Measurements from ENCODE around the gene SPCS1.

SPCS1 gene

GRCh38 chr3:52743721-52744120 is 37.8 kb downstream of the SPCS1 start:
- ChIA-PET POLR2A (no interaction called here), CTCF (interaction anchor here (1.0 kb wide), 1 partner anchor 77 kb away, joined by 4 read pairs; no protein-coding TSS in a partner anchor)

More at GRCh38 chr3:52743721-52744120, 37.8 kb downstream of the SPCS1 start:
- H3K4me1 ChIP-seq (ENCODE audit: control insufficient read depth, insufficient read depth, low read length) = no peaks in the 10 kb centered on the region
- H3K36me3 ChIP-seq (ENCODE audit: control insufficient read depth in 2 of 2, insufficient read depth in 1 of 2, low read length in 2 of 2) = peaks cover 57 to 88% of the 10 kb centered on the region in 2 experiments
- TF ChIP-seq ZNF416 (tag by site-specific recombination; IDR thresholded peaks at IDR 0.05) (no peak), ZNF239 (tag by site-specific recombination; IDR thresholded peaks at IDR 0.05) (no peak), ZNF354C (tag by site-specific recombination; IDR thresholded peaks at IDR 0.05; ENCODE audit: borderline replicate concordance, low read depth) (no peak), GLI4 (tag by site-specific recombination; IDR thresholded peaks at IDR 0.05) (no peak), ZNF518A (tag by site-specific recombination; conservative IDR thresholded peaks at IDR 0.05; ENCODE audit: low read depth) (no peak), ZNF132 (tag by site-specific recombination; IDR thresholded peaks at IDR 0.05; ENCODE audit: borderline replicate concordance) (no peak), SCRT1 (tag by site-specific recombination; IDR thresholded peaks at IDR 0.05; ENCODE audit: borderline replicate concordance) (no peak), ZNF510 (tag by site-specific recombination; IDR thresholded peaks at IDR 0.05; ENCODE audit: insufficient replicate concordance) (no peak), HOXD13 (CRISPR knock-in tag; IDR thresholded peaks at IDR 0.05; ENCODE audit: borderline replicate concordance) (no peak), YY2 (tag by site-specific recombination; IDR thresholded peaks at IDR 0.05) (no peak), YY1 (tag by site-specific recombination; IDR thresholded peaks at IDR 0.05) (no peak), AEBP2 (tag by site-specific recombination; IDR thresholded peaks at IDR 0.05; ENCODE audit: borderline replicate concordance) (no peak), ZNF701 (tag by site-specific recombination; IDR thresholded peaks at IDR 0.05) (no peak), ZIC2 (tag by site-specific recombination; IDR thresholded peaks at IDR 0.05) (no peak), ZNF580 (tag by site-specific recombination; IDR thresholded peaks at IDR 0.05) (no peak), ZNF610 (tag by site-specific recombination; IDR thresholded peaks at IDR 0.05; ENCODE audit: borderline replicate concordance) (no peak), RBAK (tag by site-specific recombination; IDR thresholded peaks at IDR 0.05) (no peak), ZNF488 (tag by site-specific recombination; IDR thresholded peaks at IDR 0.05) (no peak), GLIS1 (tag by site-specific recombination; IDR thresholded peaks at IDR 0.05) (no peak)
- TF ChIP-seq, protein P1, sequence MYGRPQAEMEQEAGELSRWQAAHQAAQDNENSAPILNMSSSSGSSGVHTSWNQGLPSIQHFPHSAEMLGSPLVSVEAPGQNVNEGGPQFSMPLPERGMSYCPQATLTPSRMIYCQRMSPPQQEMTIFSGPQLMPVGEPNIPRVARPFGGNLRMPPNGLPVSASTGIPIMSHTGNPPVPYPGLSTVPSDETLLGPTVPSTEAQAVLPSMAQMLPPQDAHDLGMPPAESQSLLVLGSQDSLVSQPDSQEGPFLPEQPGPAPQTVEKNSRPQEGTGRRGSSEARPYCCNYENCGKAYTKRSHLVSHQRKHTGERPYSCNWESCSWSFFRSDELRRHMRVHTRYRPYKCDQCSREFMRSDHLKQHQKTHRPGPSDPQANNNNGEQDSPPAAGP (tag by site-specific recombination; IDR thresholded peaks at IDR 0.05) = no peak
- no peak overlapping the region for H3K27ac ChIP-seq (ENCODE audit: extremely low read depth, low read depth, low read length)
- H3K4me3 ChIP-seq (ENCODE audit: low read depth, low read length) = no peak overlapping the region
- no peaks in the 10 kb centered on the region for H3K9me3 ChIP-seq (ENCODE audit: control insufficient read depth, insufficient read depth, low read depth, low read length)

Measured in HEK293 (cell line).